Measurements from ENCODE around the gene SCN9A. TPM values are rescaled to one million over a fixed set of nuclear protein-coding genes. Genes with fewer than 3 reads are reported as not detected.

Gene SCN9A
- total and polyA plus RNA-seq, 2 of the 4 experiments (the other 2 are of a cell fraction): 40.1 to 135 TPM

DNA sequence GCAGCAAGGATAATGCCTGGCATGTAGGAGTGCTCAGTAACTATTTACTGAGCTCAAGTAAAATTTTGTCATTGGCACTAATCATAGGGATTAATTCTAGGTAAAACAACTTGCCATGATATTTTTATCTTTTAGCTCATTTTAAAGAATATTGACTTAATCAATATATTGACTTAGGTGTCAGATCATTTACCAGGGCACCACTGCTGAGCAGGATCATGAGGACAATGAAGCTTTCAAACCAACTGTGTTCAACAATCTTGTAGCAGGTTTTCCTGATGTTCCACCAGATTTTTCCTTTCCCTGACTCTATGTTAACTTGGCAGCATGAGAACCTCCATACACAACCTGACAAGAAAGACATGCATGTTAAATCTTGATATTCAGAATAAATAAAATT is 133.4 kb downstream of the SCN9A start:
- Histone ChIP-seq H3K14ac (replicated peaks; ENCODE audit: low read depth, low read length) (no peak overlapping the region), H3K27ac (ENCODE audit: insufficient read depth, low read length) (no peak overlapping the region), H3K56ac (ENCODE audit: extremely low read depth, insufficient read depth, low read length) (no peak overlapping the region), H3K9ac (ENCODE audit: low read depth, low read length) (no peak overlapping the region), H3K36me3 (ENCODE audit: control insufficient read depth, insufficient read depth, low read length) (no peaks in the 10 kb centered on the region), H2AK5ac (ENCODE audit: low read depth, low read length) (no peak overlapping the region), H2BK20ac (ENCODE audit: low read depth, low read length) (no peak overlapping the region), H3K4ac (ENCODE audit: low read depth, low read length) (no peak overlapping the region), H2AFZ (replicated peaks; ENCODE audit: low read length, poor library complexity) (no peak overlapping the region), H3K9me3 (ENCODE audit: control insufficient read depth, insufficient read depth, low read length) (no peaks in the 10 kb centered on the region), H3K4me2 (ENCODE audit: low read depth, low read length) (no peak overlapping the region), H2AK9ac (replicated peaks; ENCODE audit: low read depth, low read length, poor library complexity) (no peak overlapping the region), H2BK5ac (ENCODE audit: low read depth, low read length, poor library complexity, severe bottlenecking) (no peak overlapping the region), H3K9me1 (ENCODE audit: insufficient read depth, low read length) (peaks cover 9% of the 10 kb centered on the region; the same call in 1 of the 2 replicates), H3K4me3 (ENCODE audit: insufficient read depth, low read depth, low read length) (no peak overlapping the region), H3K79me1 (ENCODE audit: low read depth in 1 of 2, low read length in 2 of 2) (peaks cover 0 to 13% of the 10 kb centered on the region in 2 experiments; a peak in 1 of 4 replicates), H3K27me3 (ENCODE audit: control insufficient read depth, insufficient read depth, low read length) (no peaks in the 10 kb centered on the region), H3K18ac (ENCODE audit: low read depth, low read length) (no peak overlapping the region), H2BK15ac (ENCODE audit: low read depth, low read length) (no peak overlapping the region), H3K4me1 (ENCODE audit: control insufficient read depth, insufficient read depth, low read length) (peaks cover 5% of the 10 kb centered on the region), H3K23ac (ENCODE audit: low read depth, low read length) (no peak overlapping the region), H4K20me1 (ENCODE audit: insufficient read depth, low read length) (no peaks in the 10 kb centered on the region), H4K91ac (ENCODE audit: insufficient read depth, low read depth, low read length) (no peak overlapping the region), H2BK120ac (ENCODE audit: low read depth, low read length) (no peak overlapping the region), H4K5ac (ENCODE audit: low read depth, low read length) (no peak overlapping the region), H4K8ac (ENCODE audit: low read depth in 2 of 2, low read length in 2 of 2) (no peak overlapping the region)
- in situ Hi-C loops (cut with MboI; ENCODE audit: low sequenced_read_pairs) (no loop called here), intact Hi-C loops (cut with micrococcal nuclease) (no loop called here), dilution Hi-C loops (cut with HindIII; ENCODE audit: low sequenced_read_pairs, unreplicated experiment) (no loop called here)
- no peak for TF ChIP-seq MAFK (IDR thresholded peaks at IDR 0.05; ENCODE audit: low read depth, low read length)
- no peak for TF ChIP-seq BHLHE40 (IDR thresholded peaks at IDR 0.05; ENCODE audit: low read depth, low read length)
- TF ChIP-seq FOS (IDR thresholded peaks at IDR 0.05; ENCODE audit: low read depth, low read length): no peak
- TF ChIP-seq, protein P1, sequence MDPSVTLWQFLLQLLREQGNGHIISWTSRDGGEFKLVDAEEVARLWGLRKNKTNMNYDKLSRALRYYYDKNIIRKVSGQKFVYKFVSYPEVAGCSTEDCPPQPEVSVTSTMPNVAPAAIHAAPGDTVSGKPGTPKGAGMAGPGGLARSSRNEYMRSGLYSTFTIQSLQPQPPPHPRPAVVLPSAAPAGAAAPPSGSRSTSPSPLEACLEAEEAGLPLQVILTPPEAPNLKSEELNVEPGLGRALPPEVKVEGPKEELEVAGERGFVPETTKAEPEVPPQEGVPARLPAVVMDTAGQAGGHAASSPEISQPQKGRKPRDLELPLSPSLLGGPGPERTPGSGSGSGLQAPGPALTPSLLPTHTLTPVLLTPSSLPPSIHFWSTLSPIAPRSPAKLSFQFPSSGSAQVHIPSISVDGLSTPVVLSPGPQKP (IDR thresholded peaks at IDR 0.05; ENCODE audit: borderline replicate concordance, low read depth, low read length): no peak
- TF ChIP-seq MXI1 (IDR thresholded peaks at IDR 0.05; ENCODE audit: borderline replicate concordance, low read depth, low read length): no peak
- TF ChIP-seq RFX5 (IDR thresholded peaks at IDR 0.05; ENCODE audit: low read depth, low read length): no peak
- no peak for TF ChIP-seq NFE2L2 (IDR thresholded peaks at IDR 0.05; ENCODE audit: low read depth, low read length)
- TF ChIP-seq CEBPB (IDR thresholded peaks at IDR 0.05; ENCODE audit: low read depth, low read length): no peak
- TF ChIP-seq POLR2A (IDR thresholded peaks at IDR 0.05; ENCODE audit: low read depth, low read length): no peak
- TF ChIP-seq, protein P2, sequence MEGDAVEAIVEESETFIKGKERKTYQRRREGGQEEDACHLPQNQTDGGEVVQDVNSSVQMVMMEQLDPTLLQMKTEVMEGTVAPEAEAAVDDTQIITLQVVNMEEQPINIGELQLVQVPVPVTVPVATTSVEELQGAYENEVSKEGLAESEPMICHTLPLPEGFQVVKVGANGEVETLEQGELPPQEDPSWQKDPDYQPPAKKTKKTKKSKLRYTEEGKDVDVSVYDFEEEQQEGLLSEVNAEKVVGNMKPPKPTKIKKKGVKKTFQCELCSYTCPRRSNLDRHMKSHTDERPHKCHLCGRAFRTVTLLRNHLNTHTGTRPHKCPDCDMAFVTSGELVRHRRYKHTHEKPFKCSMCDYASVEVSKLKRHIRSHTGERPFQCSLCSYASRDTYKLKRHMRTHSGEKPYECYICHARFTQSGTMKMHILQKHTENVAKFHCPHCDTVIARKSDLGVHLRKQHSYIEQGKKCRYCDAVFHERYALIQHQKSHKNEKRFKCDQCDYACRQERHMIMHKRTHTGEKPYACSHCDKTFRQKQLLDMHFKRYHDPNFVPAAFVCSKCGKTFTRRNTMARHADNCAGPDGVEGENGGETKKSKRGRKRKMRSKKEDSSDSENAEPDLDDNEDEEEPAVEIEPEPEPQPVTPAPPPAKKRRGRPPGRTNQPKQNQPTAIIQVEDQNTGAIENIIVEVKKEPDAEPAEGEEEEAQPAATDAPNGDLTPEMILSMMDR (conservative IDR thresholded peaks at IDR 0.05; ENCODE audit: low read depth, low read length): no peak
- no peak for TF ChIP-seq RAD21 (IDR thresholded peaks at IDR 0.05; ENCODE audit: low read length)
- TF ChIP-seq MAZ (IDR thresholded peaks at IDR 0.05; ENCODE audit: borderline replicate concordance, low read depth, low read length): no peak
- TF ChIP-seq CHD1 (IDR thresholded peaks at IDR 0.05; ENCODE audit: low read depth, low read length): no peak
- TF ChIP-seq, protein P3, sequence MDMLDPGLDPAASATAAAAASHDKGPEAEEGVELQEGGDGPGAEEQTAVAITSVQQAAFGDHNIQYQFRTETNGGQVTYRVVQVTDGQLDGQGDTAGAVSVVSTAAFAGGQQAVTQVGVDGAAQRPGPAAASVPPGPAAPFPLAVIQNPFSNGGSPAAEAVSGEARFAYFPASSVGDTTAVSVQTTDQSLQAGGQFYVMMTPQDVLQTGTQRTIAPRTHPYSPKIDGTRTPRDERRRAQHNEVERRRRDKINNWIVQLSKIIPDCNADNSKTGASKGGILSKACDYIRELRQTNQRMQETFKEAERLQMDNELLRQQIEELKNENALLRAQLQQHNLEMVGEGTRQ (IDR thresholded peaks at IDR 0.05; ENCODE audit: low read depth, low read length): no peak
- TF ChIP-seq SMC3 (IDR thresholded peaks at IDR 0.05; ENCODE audit: low read depth, low read length): no peak
- TF ChIP-seq RCOR1 (IDR thresholded peaks at IDR 0.05; ENCODE audit: insufficient replicate concordance, low read length): no peak
- POLR2A ChIA-PET (ENCODE audit: unreplicated experiment): no interaction called here
- no peak for DNase-seq
- CTCF ChIA-PET: no interaction called here
- BruUV-seq (replicated peaks): no TSS peak
- ATAC-seq (ENCODE audit: low read depth): no peak
